ENCODE measurements around the gene MRC2. TPM values are rescaled to one million over a fixed set of nuclear protein-coding genes. Genes with fewer than 3 reads are reported as not detected.
"Not testable (repeated sequence)": the region's sequence is repeated elsewhere in the genome, so short reads cannot be mapped to it uniquely, and the experiment has no call there.

MRC2 gene
- total and polyA plus RNA-seq, 4 experiments from 2014 or later, result 0.71 to 8.7 (median 6.7) TPM; not detected in 1

DNA sequence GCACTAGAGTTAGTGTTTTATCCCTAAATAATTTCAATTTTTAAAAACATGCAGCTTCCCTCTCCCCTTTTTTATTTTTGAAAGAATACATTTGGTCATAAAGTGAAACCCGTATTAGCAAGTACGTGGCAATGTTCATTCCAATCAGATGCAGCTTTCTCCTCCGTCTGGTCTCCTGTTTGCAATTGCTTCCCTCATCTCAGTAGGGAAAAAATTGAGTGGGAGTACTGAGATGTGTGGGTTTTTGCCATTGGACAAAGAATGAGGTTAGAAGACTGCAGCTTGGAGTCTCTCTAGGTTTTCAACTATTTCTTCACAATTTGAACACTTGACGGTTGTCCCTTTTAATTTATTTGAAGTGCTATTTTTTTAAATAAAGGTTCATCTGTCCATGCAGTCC lies 14.4 kb upstream of the MRC2 start:
- H3K27ac Mint-ChIP-seq; H3K9me3 Mint-ChIP-seq; H3K9me3 ChIP-seq (ENCODE audit: control insufficient read depth in 1 of 2, low read length in 2 of 2); H3K27me3 Mint-ChIP-seq; H3K27ac ChIP-seq (ENCODE audit: low read depth, low read length); DNase-seq; intact Hi-C loops (cut with micrococcal nuclease); CTCF ChIA-PET (ENCODE audit: partially characterized antibody); H3K4me1 ChIP-seq (ENCODE audit: insufficient read depth, low read length); H3K4me3 Mint-ChIP-seq; H3K27me3 ChIP-seq (ENCODE audit: insufficient read depth, low read length); H3K4me3 ChIP-seq (ENCODE audit: low read length in 2 of 2); POLR2A ChIA-PET (ENCODE audit: partially characterized antibody): not testable (repeated sequence)
- peaks cover 43 to 70% of the 10 kb centered on the region in 2 donors for H3K36me3 Mint-ChIP-seq
- H3K4me1 Mint-ChIP-seq, result peaks cover 8 to 28% (median 17%) of the 10 kb centered on the region in 4 donors
- H3K36me3 ChIP-seq (ENCODE audit: insufficient read depth, low read length), result peaks cover 29% of the 10 kb centered on the region

DNA sequence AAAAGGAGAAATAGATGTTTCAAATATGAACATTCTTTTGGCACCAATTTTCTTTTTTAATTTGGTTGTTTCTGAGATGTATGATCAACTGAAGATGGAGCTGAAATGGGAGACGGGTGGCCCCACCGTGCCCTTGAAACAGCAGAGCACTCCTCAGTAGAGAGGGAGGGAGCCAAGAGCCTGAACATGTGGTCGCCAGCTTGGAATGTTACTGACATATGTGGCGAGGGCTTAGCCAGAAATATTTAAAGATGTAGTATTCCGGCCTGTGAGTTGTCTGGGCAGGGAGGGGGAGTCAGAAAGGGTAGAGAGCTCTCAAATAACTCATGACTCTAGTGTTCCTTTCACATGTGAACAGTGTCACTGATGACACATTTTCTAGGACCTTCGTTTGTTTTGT lies 13.3 kb upstream of the MRC2 start:
- Mint-ChIP-seq H3K9me3 (peaks cover 0 to 2% (median 0%) of the 10 kb centered on the region in 8 donors), H3K27me3 (no peaks in the 10 kb centered on the region), H3K36me3 (peaks cover 37 to 60% of the 10 kb centered on the region in 2 donors), H3K4me3 (peak overlapping the region in 1 of 8 donors; percentile 26), H3K4me1 (peaks cover 8 to 27% (median 17%) of the 10 kb centered on the region in 4 donors), H3K27ac (peak overlapping the region in 1 of 7 donors; percentile 77)
- DNase-seq, result no peak
- Histone ChIP-seq H3K9me3 (ENCODE audit: control insufficient read depth in 1 of 2, low read length in 2 of 2) (no peaks in the 10 kb centered on the region), H3K4me1 (ENCODE audit: insufficient read depth, low read length) (peaks cover 4% of the 10 kb centered on the region), H3K4me3 (ENCODE audit: low read length in 2 of 2) (no peak overlapping the region), H3K36me3 (ENCODE audit: insufficient read depth, low read length) (peaks cover 18% of the 10 kb centered on the region), H3K27ac (ENCODE audit: low read depth, low read length) (no peak overlapping the region), H3K27me3 (ENCODE audit: insufficient read depth, low read length) (no peaks in the 10 kb centered on the region)
- POLR2A ChIA-PET (ENCODE audit: partially characterized antibody), result no interaction called here
- intact Hi-C loops (cut with micrococcal nuclease), result no loop called here
- CTCF ChIA-PET (ENCODE audit: partially characterized antibody), result interaction anchor here (0.6 kb wide), 1 partner anchor 119 kb away, joined by 4 read pairs; no protein-coding TSS in a partner anchor

DNA sequence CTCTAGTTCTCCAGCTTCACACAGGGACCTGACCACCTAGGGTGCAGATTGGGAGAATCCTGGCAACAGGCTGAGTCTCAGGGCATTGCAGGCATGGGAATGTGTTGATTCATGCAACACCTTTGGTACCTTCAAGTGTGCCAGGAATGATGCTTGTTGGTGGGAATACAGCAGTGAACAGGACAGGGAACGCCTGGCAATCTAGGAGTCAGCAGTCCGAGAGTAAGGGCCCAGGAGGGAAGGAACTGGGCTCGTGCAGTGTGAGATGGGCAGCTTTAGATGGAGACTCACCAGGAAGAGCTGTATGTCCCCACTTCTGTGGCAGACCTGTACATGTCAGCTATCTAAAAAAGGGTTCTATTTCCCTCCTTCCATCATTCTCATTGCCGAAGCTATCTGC lies 12.0 kb upstream of the MRC2 start:
- Histone ChIP-seq H3K27ac (ENCODE audit: low read depth, low read length) (no peak overlapping the region), H3K27me3 (ENCODE audit: insufficient read depth, low read length) (no peaks in the 10 kb centered on the region), H3K4me1 (ENCODE audit: insufficient read depth, low read length) (peaks cover 4% of the 10 kb centered on the region), H3K4me3 (ENCODE audit: low read length in 2 of 2) (no peak overlapping the region), H3K9me3 (ENCODE audit: control insufficient read depth in 1 of 2, low read length in 2 of 2) (no peaks in the 10 kb centered on the region), H3K36me3 (ENCODE audit: insufficient read depth, low read length) (peaks cover 6% of the 10 kb centered on the region)
- intact Hi-C loops (cut with micrococcal nuclease), result no loop called here
- no peak overlapping the region for H3K4me3 Mint-ChIP-seq
- no peak overlapping the region for H3K27ac Mint-ChIP-seq
- ChIA-PET CTCF (ENCODE audit: partially characterized antibody) (no interaction called here), POLR2A (ENCODE audit: partially characterized antibody) (no interaction called here)
- peaks cover 0 to 2% (median 0%) of the 10 kb centered on the region in 8 donors for H3K9me3 Mint-ChIP-seq
- peaks cover 29 to 48% of the 10 kb centered on the region in 2 donors for H3K36me3 Mint-ChIP-seq
- no peak for DNase-seq
- H3K27me3 Mint-ChIP-seq, result no peaks in the 10 kb centered on the region
- H3K4me1 Mint-ChIP-seq, result peaks cover 3 to 18% (median 11%) of the 10 kb centered on the region in 4 donors

DNA sequence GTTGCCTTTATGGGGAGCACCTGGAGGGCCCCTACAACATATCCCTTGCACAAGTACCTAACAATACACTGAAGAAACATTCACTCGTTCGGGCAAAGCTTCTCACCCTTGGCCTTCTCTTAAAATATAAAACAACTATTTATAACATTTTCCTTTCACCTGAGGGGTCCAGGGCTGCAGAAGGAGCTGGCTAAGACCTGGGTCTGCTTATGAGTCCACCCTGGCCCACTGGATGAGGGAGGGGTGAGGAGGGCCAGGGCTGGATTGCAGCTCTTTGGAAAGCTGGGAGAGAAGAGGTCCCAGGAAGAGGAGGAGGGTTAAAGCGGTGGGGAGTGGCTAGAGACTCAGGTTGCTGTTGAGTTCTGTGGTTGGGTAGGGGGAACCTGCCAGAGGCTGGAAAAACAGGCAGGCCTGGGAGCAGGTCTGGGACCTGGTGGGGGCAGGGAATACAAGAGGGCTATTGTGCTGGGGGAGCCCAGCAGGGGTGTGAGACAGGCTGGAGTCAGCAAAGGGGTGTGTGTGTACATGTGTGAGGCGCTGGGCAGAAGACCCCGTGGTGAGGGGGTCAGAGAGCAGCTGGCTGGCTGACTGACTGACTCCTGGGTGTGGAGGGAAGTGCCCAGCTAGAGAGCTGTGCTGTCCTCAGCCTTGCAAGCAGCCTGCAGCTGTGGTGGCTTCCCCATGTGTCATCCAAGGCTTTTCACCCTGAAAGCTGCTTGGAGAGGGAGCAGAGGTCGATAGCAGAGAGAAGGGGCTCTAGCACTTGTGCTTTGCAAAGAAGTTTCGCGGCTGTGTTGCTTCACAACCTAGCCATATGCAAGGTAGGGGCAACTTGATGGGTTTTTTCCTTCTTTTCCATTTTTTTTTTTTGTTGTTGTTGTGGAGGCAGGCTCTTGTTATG lies 10.2 kb upstream of the MRC2 start:
- peak overlapping the region in 4 of 7 donors; percentile 6 to 81 (median 56) for H3K27ac Mint-ChIP-seq
- H3K4me1 ChIP-seq (ENCODE audit: insufficient read depth, low read length), result no peaks in the 10 kb centered on the region
- H3K27ac ChIP-seq (ENCODE audit: low read depth, low read length), result no peak overlapping the region
- H3K27me3 ChIP-seq (ENCODE audit: insufficient read depth, low read length), result no peaks in the 10 kb centered on the region
- intact Hi-C loops (cut with micrococcal nuclease), result no loop called here
- H3K4me3 ChIP-seq (ENCODE audit: low read length in 2 of 2), result no peak overlapping the region
- H3K36me3 Mint-ChIP-seq, result peaks cover 14 to 31% of the 10 kb centered on the region in 2 donors
- no peak for DNase-seq
- ChIA-PET CTCF (ENCODE audit: partially characterized antibody) (no interaction called here), POLR2A (ENCODE audit: partially characterized antibody) (no interaction called here)
- H3K4me1 Mint-ChIP-seq, result peaks cover 0 to 1% (median 0%) of the 10 kb centered on the region in 4 donors
- no peaks in the 10 kb centered on the region for H3K36me3 ChIP-seq (ENCODE audit: insufficient read depth, low read length)
- H3K4me3 Mint-ChIP-seq, result peak overlapping the region in 1 of 8 donors; percentile 12
- H3K27me3 Mint-ChIP-seq, result no peaks in the 10 kb centered on the region
- no peaks in the 10 kb centered on the region for H3K9me3 ChIP-seq (ENCODE audit: control insufficient read depth in 1 of 2, low read length in 2 of 2)
- H3K9me3 Mint-ChIP-seq, result peaks cover 0 to 2% (median 0%) of the 10 kb centered on the region in 8 donors

DNA sequence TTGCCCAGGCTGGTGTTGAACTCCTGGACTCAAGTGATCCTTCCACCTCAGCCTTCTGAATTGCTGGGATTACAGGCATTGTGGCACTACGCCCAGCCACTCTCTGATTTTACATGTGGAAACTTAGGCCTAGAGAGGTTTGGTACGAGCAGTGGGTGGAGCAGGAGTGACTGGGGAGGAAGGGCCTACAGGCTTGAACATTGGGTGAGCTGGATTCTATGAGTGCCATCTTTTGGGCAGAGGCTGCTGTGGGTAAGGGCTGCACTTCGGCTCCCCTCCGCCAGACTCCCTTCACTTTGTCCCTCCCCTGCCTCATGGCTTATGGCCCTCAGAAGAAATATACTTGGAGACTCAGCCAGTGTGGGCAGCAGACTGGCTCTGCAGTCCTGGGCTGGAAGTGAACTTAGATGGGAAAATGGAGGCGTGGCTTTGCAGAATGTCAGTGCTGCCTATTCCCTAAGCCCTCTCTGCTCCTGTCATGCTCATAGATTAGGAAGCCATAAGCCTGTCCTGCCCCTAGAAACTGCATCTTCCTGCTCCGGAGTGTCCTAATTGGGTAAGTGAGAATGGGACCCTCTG lies 9.5 kb upstream of the MRC2 start:
- no peak overlapping the region for H3K27ac ChIP-seq (ENCODE audit: low read depth, low read length)
- CTCF ChIA-PET (ENCODE audit: partially characterized antibody), result no interaction called here
- no peaks in the 10 kb centered on the region for H3K36me3 ChIP-seq (ENCODE audit: insufficient read depth, low read length)
- no peak overlapping the region for H3K4me3 ChIP-seq (ENCODE audit: low read length in 2 of 2)
- no peaks in the 10 kb centered on the region for H3K9me3 ChIP-seq (ENCODE audit: control insufficient read depth in 1 of 2, low read length in 2 of 2)
- intact Hi-C loops (cut with micrococcal nuclease), result no loop called here
- Mint-ChIP-seq H3K4me3 (no peak overlapping the region), H3K4me1 (no peaks in the 10 kb centered on the region), H3K27ac (peak overlapping the region in 2 of 7 donors; percentile 55 to 57), H3K36me3 (peaks cover 15 to 29% of the 10 kb centered on the region in 2 donors), H3K27me3 (no peaks in the 10 kb centered on the region), H3K9me3 (peaks cover 0 to 2% (median 0%) of the 10 kb centered on the region in 8 donors)
- no peaks in the 10 kb centered on the region for H3K27me3 ChIP-seq (ENCODE audit: insufficient read depth, low read length)
- no peaks in the 10 kb centered on the region for H3K4me1 ChIP-seq (ENCODE audit: insufficient read depth, low read length)
- no peak for DNase-seq
- POLR2A ChIA-PET (ENCODE audit: partially characterized antibody), result no interaction called here

DNA sequence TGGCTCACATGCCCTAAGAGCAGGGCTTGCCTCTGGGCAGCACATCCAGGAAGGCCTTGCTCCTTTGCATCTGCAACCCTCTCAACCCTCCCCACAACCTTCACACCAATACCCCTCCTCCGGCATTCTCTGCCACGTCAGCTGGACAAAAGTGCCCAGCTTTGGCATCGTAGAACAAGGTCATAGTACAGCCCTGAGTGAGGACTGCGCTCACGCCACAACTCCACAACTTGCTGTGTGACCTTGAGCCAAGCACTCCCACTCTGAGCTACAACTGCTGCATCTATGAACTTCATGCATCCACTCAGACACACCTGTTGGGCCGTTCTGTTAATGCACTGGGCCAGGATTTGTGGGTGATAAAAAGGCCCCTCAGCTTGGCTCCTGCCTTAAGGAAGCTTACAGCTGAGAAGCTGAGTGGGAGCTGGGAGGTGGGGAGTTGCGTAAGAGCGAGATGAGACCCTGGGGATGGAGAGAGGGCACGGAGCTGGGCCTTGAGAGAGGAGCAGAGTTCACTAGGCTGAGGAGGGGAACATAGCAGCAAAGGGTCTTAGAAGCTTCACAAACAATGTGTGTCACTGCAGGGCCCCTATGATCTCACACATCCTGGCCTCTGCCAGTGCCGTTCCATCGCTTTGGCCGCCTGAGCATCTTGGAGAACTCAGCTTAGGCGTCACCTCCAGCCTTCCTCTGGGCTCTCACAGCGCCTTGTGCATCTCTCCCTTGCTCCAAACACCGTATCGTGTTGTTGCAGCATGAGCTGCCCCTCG lies 8.6 kb upstream of the MRC2 start:
- no peak overlapping the region for H3K4me3 Mint-ChIP-seq
- Histone ChIP-seq H3K4me1 (ENCODE audit: insufficient read depth, low read length) (no peaks in the 10 kb centered on the region), H3K4me3 (ENCODE audit: low read length in 2 of 2) (no peak overlapping the region), H3K27ac (ENCODE audit: low read depth, low read length) (no peak overlapping the region), H3K27me3 (ENCODE audit: insufficient read depth, low read length) (no peaks in the 10 kb centered on the region), H3K36me3 (ENCODE audit: insufficient read depth, low read length) (no peaks in the 10 kb centered on the region), H3K9me3 (ENCODE audit: control insufficient read depth in 1 of 2, low read length in 2 of 2) (no peaks in the 10 kb centered on the region)
- POLR2A ChIA-PET (ENCODE audit: partially characterized antibody), result no interaction called here
- no peaks in the 10 kb centered on the region for H3K27me3 Mint-ChIP-seq
- H3K36me3 Mint-ChIP-seq, result peaks cover 13 to 23% of the 10 kb centered on the region in 2 donors
- CTCF ChIA-PET (ENCODE audit: partially characterized antibody), result no interaction called here
- intact Hi-C loops (cut with micrococcal nuclease), result no loop called here
- no peaks in the 10 kb centered on the region for H3K4me1 Mint-ChIP-seq
- DNase-seq, result no peak
- H3K27ac Mint-ChIP-seq, result peak overlapping the region in 3 of 7 donors; percentile 19 to 79 (median 50)
- peaks cover 0 to 2% (median 0%) of the 10 kb centered on the region in 8 donors for H3K9me3 Mint-ChIP-seq
